MCF 10A (cell line): ENCODE results near the gene PLXNB3. TPM values are rescaled to one million over a fixed set of nuclear protein-coding genes. Genes with fewer than 3 reads are reported as not detected.
"Not testable (repeated sequence)": the region's sequence is repeated elsewhere in the genome, so short reads cannot be mapped to it uniquely, and the experiment has no call there.

Experiments used
- BruUV-seq: library from RNA; stranded (reverse); fragments of 400-500 nt; replicated peaks from 2 replicates; lab custom pipeline; 2021; lab: Mats Ljungman, UMichigan
- CTCF ChIA-PET: fragments of 300-600 bp; sonication (Branson Sonifier 250); formaldehyde crosslinking; extraction: SDS; loops from one replicate; lab custom pipeline; 2021; ENCODE audit warnings: antibody characterized with exemption, inconsistent platforms; lab: Yijun Ruan, JAX
- POLR2A ChIA-PET: fragments of 300-600, 350-650 bp; sonication (Branson Sonifier 250); formaldehyde crosslinking; extraction: SDS; loops from one replicate; lab custom pipeline; 2020; ENCODE audit warnings: antibody characterized with exemption, inconsistent platforms; lab: Yijun Ruan, JAX
- DNase-seq: peaks from one replicate; pipeline ENCODE4 v3.0.0-alpha.2; 2018; ENCODE audit not compliant: unreplicated experiment
- H3K27ac Mint-ChIP-seq: one replicate; pipeline ENCODE4 v1.8.0; 2022; ENCODE audit warnings: mild to moderate bottlenecking, low read depth, mixed read lengths; ENCODE audit not compliant: unreplicated experiment
- H3K27me3 Mint-ChIP-seq: one replicate; pipeline ENCODE4 v1.8.0; 2022; ENCODE audit warnings: mixed read lengths; ENCODE audit not compliant: insufficient read depth, unreplicated experiment
- H3K36me3 Mint-ChIP-seq: one replicate; pipeline ENCODE4 v1.8.0; 2022; ENCODE audit warnings: mild to moderate bottlenecking, moderate library complexity, mixed read lengths; ENCODE audit not compliant: insufficient read depth, unreplicated experiment
- H3K4me1 Mint-ChIP-seq: one replicate; pipeline ENCODE4 v1.8.0; 2022; ENCODE audit warnings: mixed read lengths; ENCODE audit not compliant: insufficient read depth, unreplicated experiment
- H3K4me3 Mint-ChIP-seq: one replicate; pipeline ENCODE4 v1.8.0; 2022; ENCODE audit warnings: mild to moderate bottlenecking, moderate library complexity, mixed read lengths; ENCODE audit not compliant: unreplicated experiment
- H3K9me3 Mint-ChIP-seq: one replicate; pipeline ENCODE4 v1.8.0; 2022; ENCODE audit warnings: mixed read lengths; ENCODE audit not compliant: unreplicated experiment
- intact Hi-C: fragments of 100-400 bp; cut with micrococcal nuclease; formaldehyde crosslinking; loops from 2 replicates; pipeline ENCODE4 v1.14.1; 2022
- total RNA-seq: library from RNA; stranded (reverse); gene quantifications from 2 replicates; pipeline ENCODE4 v1.2.3, GENCODE V29; 2022
- TF ChIP-seq, protein P1 (sequence below): fragments of 200-600 bp; IDR thresholded peaks from one replicate; pipeline ENCODE4 v1.8.0; 2022; ENCODE audit warnings: antibody characterized with exemption, mild to moderate bottlenecking; ENCODE audit not compliant: unreplicated experiment

Gene PLXNB3
- total RNA-seq, 1 experiment from 2014 or later: 7.2 TPM

DNA sequence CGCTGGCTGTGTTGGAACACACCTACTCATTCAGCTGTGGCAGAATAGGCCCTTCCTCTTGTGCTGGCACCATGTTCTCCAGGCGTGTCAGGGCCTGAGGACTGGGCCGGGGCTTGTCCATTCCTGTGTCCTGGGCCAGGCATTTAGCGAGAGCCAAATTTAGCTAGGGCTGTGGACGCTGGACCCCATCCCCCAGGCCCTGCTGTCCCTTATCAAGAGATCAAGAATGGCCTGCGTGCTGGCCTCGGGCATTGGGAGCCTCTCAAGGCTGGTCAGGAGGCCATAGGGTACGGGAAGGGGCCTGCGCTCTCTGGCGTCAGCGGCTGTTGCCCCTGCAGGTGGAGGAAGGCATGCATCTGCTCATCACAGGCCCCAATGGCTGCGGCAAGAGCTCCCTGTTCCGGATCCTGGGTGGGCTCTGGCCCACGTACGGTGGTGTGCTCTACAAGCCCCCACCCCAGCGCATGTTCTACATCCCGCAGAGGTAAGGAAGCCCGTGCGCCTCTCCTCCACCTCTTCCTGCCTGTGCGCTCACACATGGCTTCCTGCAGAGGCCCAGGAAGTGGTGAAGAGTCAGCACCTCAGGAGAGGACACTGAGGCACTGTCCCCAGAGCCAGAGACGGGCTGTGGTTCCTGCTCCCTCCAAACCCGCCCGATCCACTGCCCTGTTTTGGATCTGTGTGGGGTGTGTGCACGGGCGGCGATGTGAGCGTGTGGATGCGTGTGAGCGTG lies 24.1 kb upstream of the PLXNB3 start:
- Mint-ChIP-seq H3K4me1 (no peaks in the 10 kb centered on the region), H3K36me3 (peaks cover 3% of the 10 kb centered on the region), H3K9me3 (peaks cover 7% of the 10 kb centered on the region), H3K27me3 (no peaks in the 10 kb centered on the region), H3K4me3 (no peak overlapping the region), H3K27ac (no peak overlapping the region)
- ChIA-PET POLR2A (interaction anchor here (0.5 to 0.8 kb wide), 2 partner anchors 17 to 137 kb away, joined by 3 read pairs; no protein-coding TSS in a partner anchor), CTCF (interaction anchor here (0.6 to 0.8 kb wide), 2 partner anchors 13 to 54 kb away, joined by 3 read pairs; partner anchors contain the start of genes IDH3G and SSR4)
- intact Hi-C loops: no loop called here
- DNase-seq: peak; percentile 63
- BruUV-seq: no TSS peak
- TF ChIP-seq, protein P1, sequence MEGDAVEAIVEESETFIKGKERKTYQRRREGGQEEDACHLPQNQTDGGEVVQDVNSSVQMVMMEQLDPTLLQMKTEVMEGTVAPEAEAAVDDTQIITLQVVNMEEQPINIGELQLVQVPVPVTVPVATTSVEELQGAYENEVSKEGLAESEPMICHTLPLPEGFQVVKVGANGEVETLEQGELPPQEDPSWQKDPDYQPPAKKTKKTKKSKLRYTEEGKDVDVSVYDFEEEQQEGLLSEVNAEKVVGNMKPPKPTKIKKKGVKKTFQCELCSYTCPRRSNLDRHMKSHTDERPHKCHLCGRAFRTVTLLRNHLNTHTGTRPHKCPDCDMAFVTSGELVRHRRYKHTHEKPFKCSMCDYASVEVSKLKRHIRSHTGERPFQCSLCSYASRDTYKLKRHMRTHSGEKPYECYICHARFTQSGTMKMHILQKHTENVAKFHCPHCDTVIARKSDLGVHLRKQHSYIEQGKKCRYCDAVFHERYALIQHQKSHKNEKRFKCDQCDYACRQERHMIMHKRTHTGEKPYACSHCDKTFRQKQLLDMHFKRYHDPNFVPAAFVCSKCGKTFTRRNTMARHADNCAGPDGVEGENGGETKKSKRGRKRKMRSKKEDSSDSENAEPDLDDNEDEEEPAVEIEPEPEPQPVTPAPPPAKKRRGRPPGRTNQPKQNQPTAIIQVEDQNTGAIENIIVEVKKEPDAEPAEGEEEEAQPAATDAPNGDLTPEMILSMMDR: no peak

DNA sequence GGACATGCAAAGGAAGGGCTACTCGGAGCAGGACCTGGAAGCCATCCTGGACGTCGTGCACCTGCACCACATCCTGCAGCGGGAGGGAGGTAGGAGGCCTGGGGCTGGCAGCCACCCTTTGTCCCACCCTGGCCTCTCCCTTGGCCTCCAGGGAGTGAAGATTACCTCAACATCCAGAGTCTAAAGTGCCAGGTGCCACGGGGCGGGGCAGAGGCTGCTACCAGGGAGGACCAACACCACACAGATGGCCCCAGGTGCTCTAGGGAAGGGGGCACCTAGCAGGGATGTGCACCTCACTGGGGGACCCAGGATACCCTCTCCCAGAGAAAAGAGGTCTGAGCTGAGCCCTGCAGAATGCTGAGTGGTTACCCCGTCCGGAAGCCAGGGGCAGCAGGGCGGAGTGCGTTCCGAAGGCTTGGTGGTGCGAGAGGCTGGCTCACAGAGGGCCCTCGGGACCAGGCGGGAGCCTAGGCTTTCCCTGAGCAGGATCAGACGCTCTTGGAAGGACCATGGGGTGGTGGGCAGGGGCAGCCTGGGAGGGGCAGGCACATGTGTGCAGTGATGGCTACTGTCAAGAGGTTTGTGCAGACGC lies 23.3 kb upstream of the PLXNB3 start:
- peaks cover 2% of the 10 kb centered on the region for H3K9me3 Mint-ChIP-seq
- POLR2A ChIA-PET: no interaction called here

DNA sequence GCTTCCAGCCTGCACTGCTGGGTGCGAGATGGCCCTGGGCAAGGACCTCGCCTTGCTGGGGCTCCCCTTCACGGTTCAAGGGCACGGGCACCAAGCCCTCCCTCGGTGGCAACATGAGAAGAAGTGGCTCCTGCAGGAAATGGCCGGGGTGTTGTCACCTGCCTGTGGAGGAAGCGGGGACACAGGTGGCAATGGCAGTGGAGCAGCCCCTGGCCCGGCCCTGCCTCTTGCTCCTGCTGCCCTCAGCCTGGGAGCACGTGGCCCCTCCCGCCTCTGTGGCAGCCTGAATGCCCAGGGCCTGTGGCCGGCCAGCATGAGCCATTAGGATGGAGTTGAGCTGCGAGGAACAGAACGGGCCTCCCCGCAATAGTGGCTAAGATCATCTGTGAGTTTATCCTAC lies 22.6 kb upstream of the PLXNB3 start:
- BruUV-seq: no TSS peak
- ChIA-PET POLR2A (no interaction called here), CTCF (no interaction called here)
- DNase-seq: no peak
- no peak overlapping the region for H3K27ac Mint-ChIP-seq
- no peak overlapping the region for H3K4me3 Mint-ChIP-seq
- H3K9me3 Mint-ChIP-seq: no peaks in the 10 kb centered on the region
- intact Hi-C loops: no loop called here
- no peaks in the 10 kb centered on the region for H3K4me1 Mint-ChIP-seq
- TF ChIP-seq, protein P1: no peak
- H3K27me3 Mint-ChIP-seq: peaks cover 8% of the 10 kb centered on the region
- peaks cover 8% of the 10 kb centered on the region for H3K36me3 Mint-ChIP-seq

More for the DNA sequence above, 23.3 kb upstream of the PLXNB3 start:
- intact Hi-C loops: no loop called here
- TF ChIP-seq, protein P1: no peak
- CTCF ChIA-PET: no interaction called here
- Mint-ChIP-seq H3K27me3 (peaks cover under 1% of the 10 kb centered on the region), H3K4me3 (no peak overlapping the region), H3K27ac (no peak overlapping the region), H3K36me3 (peaks cover 8% of the 10 kb centered on the region), H3K4me1 (no peaks in the 10 kb centered on the region)
- no TSS peak for BruUV-seq
- DNase-seq: no peak

DNA sequence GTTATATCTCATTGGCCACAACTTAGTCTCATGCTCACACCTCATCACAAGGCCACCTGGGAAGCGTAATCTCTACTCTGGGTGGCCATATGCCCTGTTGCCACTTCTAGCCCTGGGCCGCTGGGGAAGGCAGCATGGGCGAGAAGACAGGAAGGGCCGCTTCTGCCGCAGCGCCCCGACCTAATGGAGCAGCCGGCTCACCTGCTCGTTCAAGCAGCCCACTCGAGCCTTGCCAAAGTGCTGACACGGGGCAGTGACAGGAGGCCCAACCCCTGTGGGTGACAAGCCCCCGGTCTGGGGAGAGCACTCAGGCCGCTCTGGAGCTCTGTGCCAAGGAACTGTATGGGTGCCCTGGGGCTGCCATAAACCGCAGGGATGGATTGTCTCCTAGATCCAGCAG lies 21.9 kb upstream of the PLXNB3 start:
- CTCF ChIA-PET, BruUV-seq, H3K4me1 Mint-ChIP-seq, H3K36me3 Mint-ChIP-seq, H3K9me3 Mint-ChIP-seq, intact Hi-C loops, DNase-seq, POLR2A ChIA-PET, H3K27ac Mint-ChIP-seq, H3K4me3 Mint-ChIP-seq: not testable (repeated sequence)
- H3K27me3 Mint-ChIP-seq: peaks cover 11% of the 10 kb centered on the region

DNA sequence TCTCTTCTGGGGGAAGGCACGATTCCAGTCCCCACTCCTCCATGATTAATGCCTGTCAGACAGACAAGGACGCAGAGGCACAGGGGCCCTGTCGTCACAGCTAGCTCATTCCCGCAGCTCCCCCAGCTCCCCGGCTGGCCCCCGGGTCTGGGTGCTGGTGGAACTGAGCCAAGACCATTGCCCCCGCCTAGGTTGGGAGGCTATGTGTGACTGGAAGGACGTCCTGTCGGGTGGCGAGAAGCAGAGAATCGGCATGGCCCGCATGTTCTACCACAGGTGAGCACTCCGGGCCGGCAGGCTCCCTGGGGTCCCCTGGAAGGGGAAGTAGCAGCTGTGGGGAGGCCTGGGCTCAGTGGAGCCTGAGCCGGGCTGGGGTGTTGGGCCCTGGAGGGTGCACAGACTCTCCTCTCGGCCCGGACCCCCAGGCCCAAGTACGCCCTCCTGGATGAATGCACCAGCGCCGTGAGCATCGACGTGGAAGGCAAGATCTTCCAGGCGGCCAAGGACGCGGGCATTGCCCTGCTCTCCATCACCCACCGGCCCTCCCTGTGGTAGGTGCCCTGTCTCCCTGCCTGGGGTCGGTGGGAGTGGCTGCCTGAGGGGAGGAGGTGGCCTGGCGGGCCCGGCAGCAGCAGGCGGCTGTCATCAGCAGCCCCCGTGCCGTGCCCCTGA lies 21.1 kb upstream of the PLXNB3 start:
- H3K27me3 Mint-ChIP-seq: peaks cover 11% of the 10 kb centered on the region
- H3K36me3 Mint-ChIP-seq, H3K4me1 Mint-ChIP-seq, H3K27ac Mint-ChIP-seq, H3K4me3 Mint-ChIP-seq, POLR2A ChIA-PET, DNase-seq, H3K9me3 Mint-ChIP-seq, intact Hi-C loops, CTCF ChIA-PET, BruUV-seq: not testable (repeated sequence)

DNA sequence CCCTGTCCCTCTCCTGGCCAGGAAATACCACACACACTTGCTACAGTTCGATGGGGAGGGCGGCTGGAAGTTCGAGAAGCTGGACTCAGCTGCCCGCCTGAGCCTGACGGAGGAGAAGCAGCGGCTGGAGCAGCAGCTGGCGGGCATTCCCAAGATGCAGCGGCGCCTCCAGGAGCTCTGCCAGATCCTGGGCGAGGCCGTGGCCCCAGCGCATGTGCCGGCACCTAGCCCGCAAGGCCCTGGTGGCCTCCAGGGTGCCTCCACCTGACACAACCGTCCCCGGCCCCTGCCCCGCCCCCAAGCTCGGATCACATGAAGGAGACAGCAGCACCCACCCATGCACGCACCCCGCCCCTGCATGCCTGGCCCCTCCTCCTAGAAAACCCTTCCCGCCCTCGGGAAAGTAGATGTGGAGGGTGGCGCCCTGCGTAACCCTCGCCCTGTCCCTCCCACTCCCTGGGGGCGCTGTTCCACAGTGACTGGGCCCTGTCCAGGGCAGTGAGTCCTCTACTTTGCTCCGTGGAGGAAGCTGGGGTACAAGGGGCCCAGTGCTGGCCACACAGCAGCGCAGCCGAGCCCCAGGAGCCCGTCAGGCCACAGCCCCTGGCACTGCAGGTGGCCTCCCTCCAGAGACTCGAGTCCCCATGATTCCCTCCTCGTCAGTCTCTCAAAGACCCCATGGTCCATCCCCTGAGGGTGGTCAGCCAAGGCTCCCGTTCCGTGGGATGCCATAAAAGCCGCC lies 20.4 kb upstream of the PLXNB3 start:
- H3K27ac Mint-ChIP-seq, POLR2A ChIA-PET, H3K4me1 Mint-ChIP-seq, H3K9me3 Mint-ChIP-seq, intact Hi-C loops, H3K36me3 Mint-ChIP-seq, BruUV-seq, H3K4me3 Mint-ChIP-seq, CTCF ChIA-PET, DNase-seq: not testable (repeated sequence)
- peaks cover 13% of the 10 kb centered on the region for H3K27me3 Mint-ChIP-seq
